DND-41 (cell line): Measurements from ENCODE around the gene HOXA3.

Experiments used
- EZH2 ChIP-seq: IDR thresholded peaks from 3 replicates; pipeline ENCODE4 v1.6.1; 2012; ENCODE audit warnings: borderline replicate concordance, low read depth, mild to moderate bottlenecking, moderate library complexity, low read length, inconsistent platforms; ENCODE audit not compliant: severe bottlenecking
- TF ChIP-seq, protein P1 (sequence below): IDR thresholded peaks from 2 replicates; pipeline ENCODE4 v1.5.1; 2012; ENCODE audit warnings: borderline replicate concordance, low read length, moderate library complexity, mild to moderate bottlenecking; ENCODE audit not compliant: poor library complexity, severe bottlenecking; ENCODE audit errors: extremely low read depth

DNA sequence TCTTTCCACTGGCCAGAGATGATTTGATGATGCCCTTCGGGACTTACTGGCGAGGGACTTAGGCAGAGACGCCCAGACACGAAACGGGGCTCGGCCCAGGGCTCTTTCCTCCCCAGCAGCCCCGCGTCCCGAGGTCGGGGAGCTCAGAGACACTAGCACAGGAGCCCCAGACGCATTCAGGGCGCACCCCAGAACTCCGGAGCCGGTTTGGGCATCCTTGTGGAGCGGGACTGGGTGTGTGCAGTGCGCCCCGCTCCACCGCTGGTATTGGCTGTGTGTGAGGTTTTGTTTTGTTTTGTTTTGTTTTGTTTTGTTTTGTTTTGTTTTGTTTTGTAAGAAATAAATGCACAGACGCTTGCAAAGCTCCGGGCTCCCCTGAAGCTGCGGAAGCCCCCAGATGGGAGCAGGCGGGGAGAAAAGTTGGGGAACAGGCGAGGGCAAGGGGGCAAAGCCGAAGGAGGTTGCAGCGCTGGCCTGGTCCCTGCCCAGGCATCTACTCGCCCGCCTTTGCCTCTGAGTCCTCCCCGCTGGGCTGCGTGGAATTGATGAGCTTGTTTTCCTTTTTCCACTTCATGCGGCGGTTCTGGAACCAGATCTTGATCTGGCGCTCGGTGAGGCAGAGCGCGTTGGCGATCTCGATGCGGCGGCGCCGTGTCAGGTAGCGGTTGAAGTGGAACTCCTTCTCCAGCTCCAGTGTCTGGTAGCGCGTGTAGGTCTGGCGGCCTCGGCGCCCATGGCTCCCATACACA, 7.0 kb downstream of the HOXA3 start:
- TF ChIP-seq, protein P1, sequence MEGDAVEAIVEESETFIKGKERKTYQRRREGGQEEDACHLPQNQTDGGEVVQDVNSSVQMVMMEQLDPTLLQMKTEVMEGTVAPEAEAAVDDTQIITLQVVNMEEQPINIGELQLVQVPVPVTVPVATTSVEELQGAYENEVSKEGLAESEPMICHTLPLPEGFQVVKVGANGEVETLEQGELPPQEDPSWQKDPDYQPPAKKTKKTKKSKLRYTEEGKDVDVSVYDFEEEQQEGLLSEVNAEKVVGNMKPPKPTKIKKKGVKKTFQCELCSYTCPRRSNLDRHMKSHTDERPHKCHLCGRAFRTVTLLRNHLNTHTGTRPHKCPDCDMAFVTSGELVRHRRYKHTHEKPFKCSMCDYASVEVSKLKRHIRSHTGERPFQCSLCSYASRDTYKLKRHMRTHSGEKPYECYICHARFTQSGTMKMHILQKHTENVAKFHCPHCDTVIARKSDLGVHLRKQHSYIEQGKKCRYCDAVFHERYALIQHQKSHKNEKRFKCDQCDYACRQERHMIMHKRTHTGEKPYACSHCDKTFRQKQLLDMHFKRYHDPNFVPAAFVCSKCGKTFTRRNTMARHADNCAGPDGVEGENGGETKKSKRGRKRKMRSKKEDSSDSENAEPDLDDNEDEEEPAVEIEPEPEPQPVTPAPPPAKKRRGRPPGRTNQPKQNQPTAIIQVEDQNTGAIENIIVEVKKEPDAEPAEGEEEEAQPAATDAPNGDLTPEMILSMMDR: no peak
- no peak for TF ChIP-seq EZH2
